SHP77 (cell line): ENCODE data around the gene ST6GAL1.
"Not testable (repeated sequence)": the region's sequence is repeated elsewhere in the genome, so short reads cannot be mapped to it uniquely, and the experiment has no call there.

Experiments used
- DNase-seq, 2 experiments: peaks; one replicate each; lab custom pipeline; 2025; lab: John Stamatoyannopoulos, UW

ST6GAL1 gene

GRCh38 chr3:186967686-186968085 lies 37.4 kb downstream of the ST6GAL1 start:
- DNase-seq, result no peak

GRCh38 chr3:186969607-186970006 lies 39.3 kb downstream of the ST6GAL1 start:
- no peak for DNase-seq

- DNase-seq, result not testable (repeated sequence)
Observed at GRCh38 chr3:186971106-186971505, 40.8 kb downstream of the ST6GAL1 start.

- DNase-seq, result no peak
Observed at GRCh38 chr3:186971578-186971977, 41.3 kb downstream of the ST6GAL1 start.

- no peak for DNase-seq
Observed at GRCh38 chr3:186973702-186974101, 43.4 kb downstream of the ST6GAL1 start.

- DNase-seq, result no peak
Observed at GRCh38 chr3:186974824-186975313, 44.5 kb downstream of the ST6GAL1 start.

GRCh38 chr3:186975726-186976125 lies 45.4 kb downstream of the ST6GAL1 start:
- DNase-seq, result no peak

GRCh38 chr3:186976837-186977750 lies 46.8 kb downstream of the ST6GAL1 start:
- no peak for DNase-seq

- DNase-seq, result no peak
Observed at GRCh38 chr3:186978712-186979111, 48.4 kb downstream of the ST6GAL1 start.

GRCh38 chr3:186979852-186980251 lies 49.5 kb downstream of the ST6GAL1 start:
- DNase-seq, result no peak

- no peak for DNase-seq
Observed at GRCh38 chr3:186980989-186981388, 50.7 kb downstream of the ST6GAL1 start.

- DNase-seq, result no peak
Observed at GRCh38 chr3:186983659-186984058, 53.3 kb downstream of the ST6GAL1 start.

- DNase-seq, result no peak
Observed at GRCh38 chr3:186984064-186984463, 53.7 kb downstream of the ST6GAL1 start.

- DNase-seq, result no peak
Observed at GRCh38 chr3:186985661-186986364, 55.5 kb downstream of the ST6GAL1 start.

GRCh38 chr3:186986406-186986805 lies 56.1 kb downstream of the ST6GAL1 start:
- DNase-seq, result no peak

GRCh38 chr3:186986816-186987215 lies 56.5 kb downstream of the ST6GAL1 start:
- DNase-seq, result no peak

- no peak for DNase-seq
Observed at GRCh38 chr3:186988806-186989205, 58.5 kb downstream of the ST6GAL1 start.

- no peak for DNase-seq
Observed at GRCh38 chr3:186989429-186989828, 59.1 kb downstream of the ST6GAL1 start.

- no peak for DNase-seq
Observed at GRCh38 chr3:186990277-186990676, 60.0 kb downstream of the ST6GAL1 start.

GRCh38 chr3:186990878-186991308 lies 60.6 kb downstream of the ST6GAL1 start:
- DNase-seq, result no peak

GRCh38 chr3:186991470-186991869 lies 61.1 kb downstream of the ST6GAL1 start:
- no peak for DNase-seq

GRCh38 chr3:186992096-186992495 lies 61.8 kb downstream of the ST6GAL1 start:
- DNase-seq, result not testable (repeated sequence)

GRCh38 chr3:186993210-186993782 lies 63.0 kb downstream of the ST6GAL1 start:
- no peak for DNase-seq
